HK-2 (cell line): Measurements from ENCODE around the gene ITLN1.
"Not testable (repeated sequence)": the region's sequence is repeated elsewhere in the genome, so short reads cannot be mapped to it uniquely, and the experiment has no call there.

Source experiments
- DNase-seq: peaks from one replicate; pipeline ENCODE4 v3.0.0-alpha.2; 2018; ENCODE audit not compliant: unreplicated experiment

Gene ITLN1

GRCh38 chr1:160883581-160884513 lies 1.1 kb downstream of the ITLN1 start:
- no peak for DNase-seq

- no peak for DNase-seq
Observed at GRCh38 chr1:160882582-160882981, 2.4 kb downstream of the ITLN1 start.

DNA sequence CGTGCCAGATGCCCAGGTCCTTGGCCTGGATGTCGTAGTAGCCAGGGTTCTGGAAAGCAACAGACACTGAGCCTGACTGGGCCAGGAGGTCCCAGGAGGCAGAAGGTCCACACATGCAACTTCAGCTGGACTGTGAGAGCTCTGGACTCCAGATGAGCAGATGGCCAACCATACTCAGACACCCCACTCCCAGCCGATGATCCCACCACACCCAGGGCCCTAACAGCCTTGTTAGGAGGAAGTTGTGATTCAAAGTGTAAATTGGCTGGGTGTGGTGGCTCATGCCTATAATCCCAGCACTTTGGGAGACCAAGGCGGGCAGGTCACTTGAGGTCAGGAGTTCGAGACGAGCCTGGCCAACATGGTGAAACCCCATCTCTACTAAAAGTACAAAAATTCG lies 3.7 kb downstream of the ITLN1 start:
- DNase-seq, result not testable (repeated sequence)

DNA sequence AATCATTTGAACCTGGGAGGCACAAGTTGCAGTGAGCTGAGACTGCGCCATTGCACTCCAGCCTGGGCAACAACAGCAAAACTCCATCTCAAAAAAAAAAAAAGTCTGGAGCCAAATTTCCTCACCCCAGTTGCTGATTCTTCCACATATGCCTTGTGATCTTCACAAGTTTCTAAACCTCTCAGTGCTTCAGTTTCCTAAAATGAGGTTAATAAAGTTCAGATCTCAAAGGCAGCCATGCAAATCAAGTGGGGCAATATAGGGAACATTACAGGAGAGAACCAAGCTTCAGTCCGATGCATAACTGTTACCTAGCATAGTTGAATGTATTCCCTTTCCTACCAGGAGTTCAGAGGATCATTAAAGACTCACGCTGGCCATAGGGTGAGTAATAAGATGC lies 4.8 kb downstream of the ITLN1 start:
- DNase-seq, result no peak

GRCh38 chr1:160879056-160879455 lies 5.9 kb downstream of the ITLN1 start:
- DNase-seq, result no peak

GRCh38 chr1:160877221-160877620 lies 7.8 kb downstream of the ITLN1 start:
- DNase-seq, result no peak

GRCh38 chr1:160876311-160876710 lies 8.7 kb downstream of the ITLN1 start:
- DNase-seq, result no peak

DNA sequence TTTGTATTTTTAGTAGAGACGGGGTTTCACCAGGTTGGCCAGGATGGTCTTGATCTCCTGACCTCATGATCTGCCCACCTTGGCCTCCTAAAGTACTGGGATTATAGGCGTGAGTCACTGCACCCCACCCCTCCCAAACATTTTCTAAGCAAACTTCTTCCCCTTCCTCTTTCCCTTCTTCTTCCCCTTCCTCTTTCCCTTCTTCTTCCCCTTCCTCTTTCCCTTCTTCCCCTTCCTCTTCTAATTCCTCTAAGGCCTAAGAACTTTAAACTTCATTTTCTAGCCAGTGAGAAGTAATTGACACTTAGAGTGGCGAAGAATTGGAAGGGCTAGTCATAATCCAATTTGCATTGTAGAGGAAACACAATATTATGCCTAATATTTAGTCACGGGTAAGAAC lies 9.4 kb downstream of the ITLN1 start:
- DNase-seq, result not testable (repeated sequence)

DNA sequence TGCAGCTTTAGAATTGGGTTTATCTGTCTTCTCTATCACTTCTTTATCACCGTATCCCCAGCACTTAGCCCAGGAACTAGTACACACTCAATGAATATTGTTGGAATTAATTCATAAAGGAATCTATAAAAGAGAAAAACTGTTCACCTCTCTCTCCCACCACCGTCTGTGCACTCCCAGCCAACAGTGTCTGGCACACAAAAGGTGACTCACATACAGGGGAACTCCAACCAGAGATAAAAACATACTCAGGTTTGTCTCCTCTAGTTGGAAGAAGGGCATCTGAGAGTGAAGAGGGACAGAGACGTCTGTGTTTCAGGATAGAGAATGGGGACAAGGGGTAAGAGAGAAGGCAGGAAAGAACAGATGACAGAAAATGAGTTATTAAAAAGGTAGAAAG lies 10.0 kb downstream of the ITLN1 start:
- DNase-seq, result no peak

GRCh38 chr1:160868141-160868540 lies 16.8 kb downstream of the ITLN1 start:
- DNase-seq, result no peak

DNA sequence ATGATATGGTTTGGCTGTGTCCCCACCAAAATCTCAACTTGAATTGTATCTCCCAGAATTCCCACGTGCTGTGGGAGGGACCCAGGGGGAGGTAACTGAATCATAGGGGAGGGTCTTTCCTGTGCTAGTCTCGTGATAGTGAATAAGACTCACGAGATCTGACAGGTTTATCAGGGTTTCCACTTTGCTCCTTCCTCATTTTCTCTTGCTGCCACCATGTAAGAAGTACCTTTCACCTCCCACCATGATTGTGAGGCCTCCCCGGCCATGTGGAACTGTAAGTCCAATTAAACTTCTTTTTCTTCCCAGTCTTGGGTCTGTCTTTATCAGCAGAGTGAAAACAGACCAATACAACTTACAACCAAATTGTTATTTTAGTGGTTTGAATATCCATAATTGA lies 17.3 kb downstream of the ITLN1 start:
- not testable (repeated sequence) for DNase-seq

GRCh38 chr1:160866695-160867260 lies 18.2 kb downstream of the ITLN1 start:
- DNase-seq, result no peak

DNA sequence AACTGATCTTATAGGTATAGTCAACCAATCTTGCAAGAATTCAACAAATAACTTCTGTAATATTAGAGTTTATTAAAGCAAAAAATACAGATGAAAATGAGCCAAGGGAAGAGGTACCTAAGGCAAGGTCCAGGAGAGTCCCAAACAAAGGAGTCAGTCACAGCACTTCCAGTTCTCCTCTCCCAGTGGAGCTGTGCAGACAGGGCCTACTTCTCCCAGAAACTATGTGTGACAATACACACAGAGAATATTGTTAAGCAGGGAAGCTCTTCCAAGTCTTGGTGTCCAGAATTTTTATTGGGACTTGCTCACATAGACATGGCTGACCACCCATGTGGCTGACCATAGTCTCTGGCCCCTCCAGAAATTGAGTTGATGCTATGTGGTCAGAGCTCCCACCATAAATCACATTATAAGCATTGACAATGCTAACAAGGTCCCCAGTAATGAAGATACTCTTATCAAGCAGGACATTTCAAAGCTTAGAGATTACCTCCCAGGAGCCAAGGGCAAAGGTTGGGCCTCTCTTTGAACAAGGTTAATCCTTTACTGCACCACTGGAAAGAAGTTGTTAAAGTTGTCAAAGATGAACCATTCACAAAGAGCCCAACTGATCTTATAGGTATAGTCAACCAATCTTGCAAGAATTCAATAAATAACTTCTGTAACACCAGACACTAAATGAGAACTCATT lies 18.8 kb downstream of the ITLN1 start:
- DNase-seq, result no peak

DNA sequence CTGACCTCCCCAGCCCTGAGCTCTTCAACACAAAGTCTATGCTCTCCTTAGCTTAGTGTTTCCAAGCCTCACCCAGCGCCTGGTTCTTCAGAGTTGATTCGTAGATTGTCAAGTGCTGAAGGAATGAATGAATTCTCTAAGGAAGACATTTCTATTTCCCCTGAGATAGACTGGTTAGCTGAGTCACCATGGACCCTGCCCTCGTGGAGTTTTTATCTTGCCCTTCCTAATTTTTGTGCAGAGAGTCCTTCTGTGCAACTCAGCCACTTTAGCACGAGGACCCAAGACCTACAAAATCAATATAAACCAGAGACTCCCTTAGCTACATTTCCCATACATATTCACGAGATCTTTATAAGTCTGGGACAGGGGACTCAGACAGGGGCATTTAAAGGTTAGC lies 19.6 kb downstream of the ITLN1 start:
- no peak for DNase-seq

DNA sequence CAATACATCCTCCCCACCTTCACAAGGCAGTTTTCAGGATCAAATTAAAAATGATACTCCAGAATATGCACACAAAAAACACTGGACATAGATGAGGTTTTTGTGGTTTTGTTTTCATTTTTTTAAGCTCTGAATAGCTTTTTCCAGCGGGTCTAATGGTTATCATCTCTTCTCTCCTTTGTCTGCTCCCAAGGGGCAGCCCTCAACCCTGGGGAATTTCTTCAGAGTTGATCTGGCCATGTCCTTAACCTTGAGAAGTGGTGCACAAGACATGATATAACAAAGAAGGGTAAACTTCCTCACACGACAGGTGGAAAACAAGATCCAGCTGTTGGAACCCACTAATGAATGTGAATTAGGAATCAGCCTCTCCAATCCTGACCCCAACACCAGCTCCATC lies 20.8 kb downstream of the ITLN1 start:
- DNase-seq, result no peak

DNA sequence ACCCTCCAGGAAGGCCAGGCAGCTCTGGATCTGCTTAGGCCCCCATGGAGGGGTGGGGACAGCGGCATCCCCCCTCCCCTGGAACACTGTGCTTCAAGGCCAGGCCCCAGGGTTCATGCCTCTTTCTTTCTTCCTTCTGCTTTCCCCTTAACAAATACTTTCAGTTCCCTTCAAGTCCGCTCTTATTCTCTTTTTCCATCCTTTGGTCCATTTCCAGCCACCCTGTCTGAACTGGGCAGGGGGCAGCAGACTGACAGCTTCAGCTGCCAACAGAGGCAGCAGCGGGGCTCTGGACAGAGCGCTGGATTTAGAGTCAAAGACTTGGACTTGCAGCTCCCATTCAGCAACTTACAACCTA lies 21.2 kb downstream of the ITLN1 start:
- no peak for DNase-seq

GRCh38 chr1:160863061-160863773 lies 21.8 kb downstream of the ITLN1 start:
- no peak for DNase-seq

- DNase-seq, result no peak
Observed at GRCh38 chr1:160862203-160863060, 22.5 kb downstream of the ITLN1 start, which contains the start of gene CD244. Gene CD244, minus strand, starts transcription at chr1:160862887. Its CDS starts 210 bp downstream, at chr1:160862677.

GRCh38 chr1:160860840-160861505 lies 24.0 kb downstream of the ITLN1 start:
- DNase-seq, result no peak

- no peak for DNase-seq
Observed at GRCh38 chr1:160859166-160859565, 25.8 kb downstream of the ITLN1 start.

DNA sequence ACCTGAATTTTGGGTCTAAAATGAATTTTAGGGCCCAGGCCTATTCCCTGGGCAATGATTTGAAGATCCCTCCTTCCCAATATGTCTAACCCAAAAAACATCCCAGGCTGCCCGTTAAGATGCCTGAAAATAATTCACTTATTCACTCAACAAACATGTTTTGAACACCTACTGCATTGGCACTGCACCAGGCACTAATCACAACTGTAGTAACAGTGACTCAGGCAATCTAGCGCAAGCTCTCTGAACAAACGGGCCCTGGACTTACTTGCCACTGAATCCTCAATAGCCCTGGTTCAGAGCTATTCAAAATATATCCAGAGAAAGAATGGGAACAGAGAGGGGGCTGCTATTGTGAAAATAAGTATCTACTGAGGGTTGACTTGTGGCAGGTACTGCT lies 26.5 kb downstream of the ITLN1 start:
- DNase-seq, result no peak
